WTC11 (cell line): ENCODE measurements around the gene ID4. TPM values are rescaled to one million over a fixed set of nuclear protein-coding genes. Genes with fewer than 3 reads are reported as not detected.

Source experiments
- ATAC-seq: fragments of 200-7000 bp; cut with Tn5 transposase; 2 replicates; pipeline ENCODE4 v1.10.0; 2021; ENCODE audit warnings: mild to moderate bottlenecking, moderate library complexity
- CTCF ChIA-PET: fragments of 300-600 bp; sonication (Branson Sonifier 250); formaldehyde crosslinking; loops from one replicate; lab custom pipeline; 2021; ENCODE audit warnings: antibody characterized with exemption; lab: Charles Lee
- POLR2A ChIA-PET: fragments of 350-600 bp; sonication (Branson Sonifier 250); formaldehyde crosslinking; loops from one replicate; lab custom pipeline; 2021; ENCODE audit warnings: antibody characterized with exemption; lab: Charles Lee
- DNase-seq: peaks from one replicate; pipeline ENCODE4 v3.0.0; 2021; ENCODE audit warnings: low spot score
- H3K27ac Mint-ChIP-seq: 2 replicates; pipeline ENCODE4 v1.8.0; 2021; ENCODE audit warnings: mixed read lengths
- H3K27me3 Mint-ChIP-seq: 2 replicates; pipeline ENCODE4 v1.8.0; 2021; ENCODE audit warnings: low read depth, mild to moderate bottlenecking, moderate library complexity, mixed read lengths
- H3K36me3 Mint-ChIP-seq: 2 replicates; pipeline ENCODE4 v1.8.0; 2021; ENCODE audit warnings: mixed read lengths
- H3K4me1 Mint-ChIP-seq: 2 replicates; pipeline ENCODE4 v1.8.0; 2022; ENCODE audit warnings: mixed read lengths
- H3K4me3 Mint-ChIP-seq: 2 replicates; pipeline ENCODE4 v1.8.0; 2021; ENCODE audit warnings: mild to moderate bottlenecking, moderate library complexity, mixed read lengths
- H3K9me3 Mint-ChIP-seq: 2 replicates; pipeline ENCODE4 v1.8.0; 2021; ENCODE audit warnings: mixed read lengths
- AFF4 ChIP-seq: sonication (generic); formaldehyde crosslinking; IDR thresholded peaks from 2 replicates; pipeline ENCODE4 v1.8.1; 2023; ENCODE audit warnings: mild to moderate bottlenecking, missing genetic modification reagents, borderline replicate concordance
- AR ChIP-seq: fragments of 250-450 bp; sonication (Bioruptor Pico); IDR thresholded peaks from 2 replicates; pipeline ENCODE4 v1.9.0; 2021; ENCODE audit warnings: mild to moderate bottlenecking
- ATF2 ChIP-seq: sonication (generic); formaldehyde crosslinking; IDR thresholded peaks from 2 replicates; pipeline ENCODE4 v1.8.1; 2022; ENCODE audit warnings: low read depth, missing genetic modification reagents, borderline replicate concordance
- ATF3 ChIP-seq: sonication (generic); formaldehyde crosslinking; conservative IDR thresholded peaks from 2 replicates; pipeline ENCODE4 v1.8.1; 2022; ENCODE audit warnings: mild to moderate bottlenecking, missing genetic modification reagents
- CDX4 ChIP-seq: fragments of 250-450 bp; sonication (Bioruptor Pico); IDR thresholded peaks from 2 replicates; pipeline ENCODE4 v1.9.0; 2021; ENCODE audit warnings: moderate library complexity, mild to moderate bottlenecking, inconsistent platforms, borderline replicate concordance
- ELF4 ChIP-seq: sonication (generic); formaldehyde crosslinking; IDR thresholded peaks from 2 replicates; pipeline ENCODE4 v1.8.1; 2022; ENCODE audit warnings: low read depth, mild to moderate bottlenecking, moderate library complexity, missing genetic modification reagents
- ERG ChIP-seq: fragments of 250-450 bp; sonication (Bioruptor Pico); IDR thresholded peaks from 2 replicates; pipeline ENCODE4 v1.8.0; 2021; ENCODE audit warnings: mild to moderate bottlenecking
- ESRRA ChIP-seq: sonication (generic); formaldehyde crosslinking; IDR thresholded peaks from 2 replicates; pipeline ENCODE4 v1.8.1; 2022; ENCODE audit warnings: mild to moderate bottlenecking, missing genetic modification reagents, borderline replicate concordance
- FOXJ3 ChIP-seq: sonication (generic); formaldehyde crosslinking; IDR thresholded peaks from 2 replicates; pipeline ENCODE4 v1.9.0; 2021; ENCODE audit warnings: missing genetic modification reagents, mild to moderate bottlenecking, borderline replicate concordance
- HMGXB4 ChIP-seq: sonication (generic); formaldehyde crosslinking; IDR thresholded peaks from 2 replicates; pipeline ENCODE4 v1.8.1; 2023; ENCODE audit warnings: mild to moderate bottlenecking, moderate library complexity, missing genetic modification reagents
- IRF2 ChIP-seq: sonication (generic); formaldehyde crosslinking; IDR thresholded peaks from 2 replicates; pipeline ENCODE4 v1.8.0; 2022; ENCODE audit warnings: low read depth, missing genetic modification reagents, borderline replicate concordance
- JUN ChIP-seq: sonication (generic); formaldehyde crosslinking; IDR thresholded peaks from 2 replicates; pipeline ENCODE4 v1.8.0; 2023; ENCODE audit warnings: mild to moderate bottlenecking, missing genetic modification reagents
- NR3C1 ChIP-seq: sonication (generic); formaldehyde crosslinking; conservative IDR thresholded peaks from 2 replicates; pipeline ENCODE4 v1.8.1; 2023; ENCODE audit warnings: low read depth, mild to moderate bottlenecking, missing genetic modification reagents
- SOX15 ChIP-seq: fragments of 250-450 bp; sonication (Bioruptor Pico); IDR thresholded peaks from 2 replicates; pipeline ENCODE4 v1.9.0; 2021; ENCODE audit warnings: mild to moderate bottlenecking
- TCF7 ChIP-seq: sonication (generic); formaldehyde crosslinking; IDR thresholded peaks from 2 replicates; pipeline ENCODE4 v1.8.0; 2022; ENCODE audit warnings: mild to moderate bottlenecking, low read depth, missing genetic modification reagents, moderate library complexity
- ZMAT4 ChIP-seq: fragments of 250-450 bp; sonication (Bioruptor Pico); IDR thresholded peaks from 2 replicates; pipeline ENCODE4 v1.9.0; 2021; ENCODE audit warnings: mild to moderate bottlenecking
- ZNF219 ChIP-seq: sonication (generic); formaldehyde crosslinking; IDR thresholded peaks from 2 replicates; pipeline ENCODE4 v1.8.0; 2023; ENCODE audit warnings: missing genetic modification reagents, mild to moderate bottlenecking, borderline replicate concordance
- ZNF416 ChIP-seq: fragments of 250-450 bp; sonication (Bioruptor Pico); IDR thresholded peaks from 2 replicates; pipeline ENCODE4 v1.9.0; 2021; ENCODE audit warnings: mild to moderate bottlenecking, inconsistent platforms
- ZNF423 ChIP-seq: fragments of 250-450 bp; sonication (Bioruptor Pico); IDR thresholded peaks from 2 replicates; pipeline ENCODE4 v2.1.2; 2022; ENCODE audit warnings: mild to moderate bottlenecking, moderate library complexity
- ZSCAN18 ChIP-seq: fragments of 250-450 bp; sonication (Bioruptor Pico); IDR thresholded peaks from 2 replicates; pipeline ENCODE4 v2.1.2; 2022; ENCODE audit warnings: mild to moderate bottlenecking, moderate library complexity
- total RNA-seq: library from RNA; stranded (reverse); gene quantifications from 3 replicates; pipeline ENCODE4 v1.2.3, GENCODE V29; 2021

ID4 gene
- total RNA-seq, 1 experiment from 2014 or later, result 4.5 TPM

GRCh38 chr6:19844689-19845088, 7.5 kb downstream of the ID4 start (continued):
- TF ChIP-seq ZSCAN18 (CRISPR knock-in tag) (no peak), AR (CRISPR knock-in tag) (no peak), ESRRA (CRISPR knock-in tag) (no peak), JUN (CRISPR knock-in tag) (no peak)

- TF ChIP-seq AFF4 (CRISPR knock-in tag) (no peak), ATF2 (CRISPR knock-in tag) (no peak), ZMAT4 (CRISPR knock-in tag) (no peak), ZNF423 (CRISPR knock-in tag) (no peak), SOX15 (no peak), ERG (no peak), HMGXB4 (no peak), IRF2 (CRISPR knock-in tag) (no peak), NR3C1 (CRISPR knock-in tag) (no peak), ZNF219 (CRISPR knock-in tag) (no peak), ZNF416 (CRISPR knock-in tag) (no peak), CDX4 (CRISPR knock-in tag) (no peak), TCF7 (CRISPR knock-in tag) (no peak), FOXJ3 (no peak), ATF3 (CRISPR knock-in tag) (no peak), ELF4 (no peak)
- H3K4me3 Mint-ChIP-seq, result no peak overlapping the region
- ATAC-seq (no peak), DNase-seq (no peak)
- H3K4me1 Mint-ChIP-seq, result peaks cover 33% of the 10 kb centered on the region
- POLR2A ChIA-PET, result interaction anchor here (1.4 kb wide), 1 partner anchor 8 kb away, joined by 4 read pairs; no protein-coding TSS in a partner anchor
- peaks cover 2% of the 10 kb centered on the region for H3K27me3 Mint-ChIP-seq
- CTCF ChIA-PET, result no interaction called here
- H3K27ac Mint-ChIP-seq, result no peak overlapping the region
- no peaks in the 10 kb centered on the region for H3K9me3 Mint-ChIP-seq
- no peaks in the 10 kb centered on the region for H3K36me3 Mint-ChIP-seq
Measured at GRCh38 chr6:19845266-19846041, 8.3 kb downstream of the ID4 start.
